ENCODE data around the gene MOK. TPM values are rescaled to one million over a fixed set of nuclear protein-coding genes. Genes with fewer than 3 reads are reported as not detected.
A peak's percentile ranks its signal among the peaks of the same experiment; 100 is the strongest.

The MOK gene
- total RNA-seq, 1 experiment from 2014 or later = 17.6 TPM

DNA sequence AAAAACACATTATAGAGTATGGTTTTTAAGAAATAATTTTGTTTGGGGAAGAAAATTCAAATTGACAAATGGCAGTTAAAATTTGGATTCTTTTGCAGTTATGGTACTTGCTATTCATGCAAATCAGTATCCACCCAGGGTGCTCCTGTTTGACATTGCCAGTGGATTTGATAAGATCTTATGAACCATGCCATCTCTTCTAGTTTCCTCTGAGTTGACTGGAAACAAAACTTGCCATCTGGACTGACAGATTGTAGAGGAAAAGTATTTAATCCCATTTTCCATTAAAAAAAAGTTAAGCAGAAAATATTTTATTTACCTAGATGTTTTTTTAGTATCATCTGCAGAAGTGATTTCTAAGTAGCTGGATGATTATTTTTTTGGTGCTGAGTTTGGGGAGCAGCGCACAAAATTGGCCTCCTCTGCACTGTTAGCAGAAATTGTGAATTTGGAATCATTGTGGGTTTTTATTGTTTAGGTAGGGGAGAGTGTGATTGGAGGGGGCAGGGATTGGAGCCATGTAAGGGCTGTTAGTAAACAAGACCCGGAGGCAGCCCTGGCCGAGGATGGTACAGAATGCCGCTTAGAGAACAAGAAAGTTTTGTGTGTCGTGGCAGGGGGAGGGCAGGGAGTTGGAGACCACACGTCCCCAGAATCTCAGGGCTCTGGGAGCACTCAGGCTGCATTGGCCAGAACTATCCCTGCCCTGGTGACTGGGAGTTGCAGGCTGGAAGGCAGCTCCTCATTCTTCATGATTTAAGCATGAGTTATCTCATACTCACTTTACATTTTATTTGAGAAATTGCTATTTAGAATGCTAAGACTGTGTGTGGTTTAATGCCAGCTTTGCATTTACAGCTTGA is 108.7 kb downstream of the MOK start:
- Histone ChIP-seq H3K27me3 (no peaks in the 10 kb centered on the region), H3K9me3 (no peaks in the 10 kb centered on the region), H3K36me3 (no peaks in the 10 kb centered on the region; the same call in none of the 2 replicates), H3K4me3 (no peak overlapping the region)
- DNase-seq = no peak

GRCh38 chr14:102195446-102195845 is 109.5 kb downstream of the MOK start:
- H3K36me3 ChIP-seq = no peaks in the 10 kb centered on the region; the same call in none of the 2 replicates
- no peak overlapping the region for H3K4me3 ChIP-seq
- H3K9me3 ChIP-seq = no peaks in the 10 kb centered on the region
- H3K27me3 ChIP-seq = no peaks in the 10 kb centered on the region
- no peak for DNase-seq

DNA sequence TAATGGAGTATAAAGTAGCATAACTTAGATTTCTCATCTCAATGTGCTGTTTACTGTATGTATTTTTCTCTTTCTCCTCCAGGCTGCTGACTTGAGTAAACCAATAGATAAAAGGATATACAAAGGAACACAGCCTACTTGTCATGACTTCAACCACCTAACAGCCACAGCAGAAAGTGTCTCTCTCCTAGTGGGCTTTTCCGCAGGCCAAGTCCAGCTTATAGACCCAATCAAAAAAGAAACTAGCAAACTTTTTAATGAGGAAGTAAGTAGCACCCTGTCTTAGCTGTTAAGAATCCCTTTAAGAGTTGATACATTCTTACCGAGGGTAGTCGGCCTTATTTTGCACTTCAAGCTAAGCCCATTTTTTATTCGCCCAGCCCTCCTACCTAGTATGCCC is 110.1 kb downstream of the MOK start:
- H3K36me3 ChIP-seq = no peaks in the 10 kb centered on the region; the same call in none of the 2 replicates
- no peak for DNase-seq
- no peak overlapping the region for H3K4me3 ChIP-seq
- no peaks in the 10 kb centered on the region for H3K9me3 ChIP-seq
- H3K27me3 ChIP-seq = no peaks in the 10 kb centered on the region

DNA sequence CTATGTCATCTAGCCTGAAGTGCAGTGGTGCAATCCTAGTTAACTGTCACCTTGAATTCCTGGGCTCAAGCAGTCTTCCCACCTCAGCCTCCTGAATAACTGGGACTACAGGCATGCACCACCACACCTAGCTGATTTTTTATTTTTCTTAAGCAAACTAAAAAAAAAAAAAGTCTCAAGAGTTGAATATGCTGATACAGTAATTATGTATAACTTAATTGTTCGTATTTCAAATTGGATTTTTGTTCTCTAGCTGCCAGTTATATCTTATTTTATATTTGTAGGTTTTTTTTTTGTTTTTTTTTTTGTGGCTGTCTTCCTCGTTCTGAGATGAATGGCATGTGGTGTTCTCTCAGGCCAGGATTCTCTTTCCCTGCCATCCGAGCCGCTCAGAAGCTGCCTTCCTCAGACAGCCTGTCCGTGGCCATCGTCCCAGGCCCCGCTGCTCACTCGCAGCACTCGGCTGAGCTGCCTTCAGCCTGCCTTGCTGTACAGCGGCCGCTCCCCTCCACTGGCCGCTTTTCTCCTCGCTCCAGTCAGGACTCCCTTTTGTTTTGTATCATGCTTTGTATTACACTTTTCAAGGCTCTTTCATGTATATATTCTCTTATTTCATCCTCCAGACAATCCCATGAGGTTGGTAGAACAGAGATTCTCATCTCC is 112.0 kb downstream of the MOK start:
- Histone ChIP-seq H3K27me3 (no peaks in the 10 kb centered on the region), H3K4me3 (no peak overlapping the region), H3K36me3 (no peaks in the 10 kb centered on the region; the same call in none of the 2 replicates), H3K9me3 (no peaks in the 10 kb centered on the region)
- DNase-seq = no peak

DNA sequence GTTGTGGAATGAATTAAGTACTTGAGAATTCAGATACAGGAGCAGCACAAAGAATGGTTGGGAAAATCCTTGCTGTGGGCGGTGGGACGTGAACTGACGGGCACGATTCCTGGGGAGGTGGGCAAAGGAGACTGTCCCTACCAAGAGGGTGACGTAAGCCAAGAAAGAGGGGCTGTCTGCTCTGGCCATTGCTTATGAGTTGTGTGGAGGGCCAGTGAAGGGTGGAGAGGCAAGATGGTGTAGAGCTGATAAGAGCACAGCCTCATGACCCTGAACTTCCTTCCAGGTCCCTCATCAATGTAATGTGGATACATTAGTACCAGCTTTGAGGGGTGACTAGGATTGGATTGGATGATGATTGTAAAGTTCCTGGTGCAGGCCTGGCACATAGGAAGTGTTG is 115.1 kb downstream of the MOK start:
- Histone ChIP-seq H3K9me3 (no peaks in the 10 kb centered on the region), H3K36me3 (no peaks in the 10 kb centered on the region), H3K4me3 (no peak overlapping the region), H3K27me3 (no peaks in the 10 kb centered on the region)
- no peak for DNase-seq

DNA sequence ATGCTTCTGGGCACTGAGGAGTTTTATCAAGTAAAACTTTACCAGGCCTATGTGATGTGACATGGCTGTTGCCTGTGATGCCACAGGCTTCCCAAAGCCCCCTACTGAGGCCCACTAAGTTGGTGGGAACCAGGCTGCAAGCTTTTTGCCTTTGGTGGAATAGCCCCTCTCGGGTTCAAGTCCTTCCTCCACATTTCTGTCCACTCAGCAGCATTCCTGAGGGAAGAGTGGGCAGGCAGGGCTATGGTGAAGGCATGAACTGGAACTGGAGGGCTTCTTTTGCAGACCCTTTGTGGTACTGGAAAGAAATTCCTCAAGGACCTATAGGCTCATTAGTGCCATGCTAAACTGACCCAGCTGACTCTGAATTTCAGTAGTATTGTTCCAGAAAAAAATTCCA is 116.8 kb downstream of the MOK start:
- no peaks in the 10 kb centered on the region for H3K36me3 ChIP-seq
- DNase-seq = no peak
- no peaks in the 10 kb centered on the region for H3K9me3 ChIP-seq
- H3K4me3 ChIP-seq = no peak overlapping the region
- H3K27me3 ChIP-seq = no peaks in the 10 kb centered on the region

DNA sequence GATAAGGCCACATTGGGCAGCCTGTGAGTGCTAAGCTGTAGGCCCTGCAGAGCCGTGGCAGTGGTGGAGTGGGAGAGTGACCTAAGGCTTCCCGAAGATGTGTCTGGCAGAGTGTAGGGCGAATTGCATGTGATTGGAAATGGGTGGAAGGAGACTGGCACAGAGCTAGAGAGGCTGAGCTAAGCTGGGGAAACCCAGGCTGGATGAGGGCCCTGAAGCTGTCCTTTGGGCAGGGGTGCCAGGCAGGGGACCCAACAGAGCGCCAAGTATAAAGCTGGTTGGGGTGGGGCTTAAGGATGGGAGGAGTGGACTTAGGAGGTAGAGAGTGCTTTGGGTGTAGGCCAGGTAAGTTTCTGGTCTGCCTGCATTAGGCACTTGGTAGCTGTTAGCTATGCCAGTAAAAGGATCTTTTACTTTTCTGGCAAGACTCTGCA is 117.4 kb downstream of the MOK start:
- no peaks in the 10 kb centered on the region for H3K27me3 ChIP-seq
- no peak overlapping the region for H3K4me3 ChIP-seq
- H3K9me3 ChIP-seq = no peaks in the 10 kb centered on the region
- H3K36me3 ChIP-seq = no peaks in the 10 kb centered on the region
- DNase-seq = peak; percentile 32

GRCh38 chr14:102187044-102187443 is 117.9 kb downstream of the MOK start:
- H3K27me3 ChIP-seq = no peaks in the 10 kb centered on the region
- no peaks in the 10 kb centered on the region for H3K9me3 ChIP-seq
- H3K4me3 ChIP-seq = no peak overlapping the region
- H3K36me3 ChIP-seq = no peaks in the 10 kb centered on the region
- peak; percentile 35 for DNase-seq

DNA sequence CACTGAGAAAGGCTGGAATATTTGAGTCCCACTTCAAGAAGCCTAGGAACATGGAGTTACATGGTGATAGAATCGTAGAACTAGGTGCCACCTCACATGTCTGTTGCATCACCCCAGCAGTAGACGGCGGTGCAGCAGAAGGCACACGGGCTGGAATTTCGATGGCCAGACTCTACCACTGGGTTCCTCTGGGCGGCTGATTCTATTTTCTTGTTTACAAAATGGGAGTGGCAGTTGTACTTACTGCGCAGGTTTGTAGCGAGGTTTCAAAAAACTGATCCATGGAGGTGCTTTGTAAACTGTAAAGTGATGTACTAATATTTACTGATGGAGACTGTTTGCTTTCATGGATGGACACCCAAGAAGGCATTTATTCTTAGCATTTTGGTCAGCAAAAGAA is 119.6 kb downstream of the MOK start:
- Histone ChIP-seq H3K36me3 (no peaks in the 10 kb centered on the region), H3K4me3 (no peak overlapping the region), H3K27me3 (no peaks in the 10 kb centered on the region), H3K9me3 (no peaks in the 10 kb centered on the region)
- no peak for DNase-seq

DNA sequence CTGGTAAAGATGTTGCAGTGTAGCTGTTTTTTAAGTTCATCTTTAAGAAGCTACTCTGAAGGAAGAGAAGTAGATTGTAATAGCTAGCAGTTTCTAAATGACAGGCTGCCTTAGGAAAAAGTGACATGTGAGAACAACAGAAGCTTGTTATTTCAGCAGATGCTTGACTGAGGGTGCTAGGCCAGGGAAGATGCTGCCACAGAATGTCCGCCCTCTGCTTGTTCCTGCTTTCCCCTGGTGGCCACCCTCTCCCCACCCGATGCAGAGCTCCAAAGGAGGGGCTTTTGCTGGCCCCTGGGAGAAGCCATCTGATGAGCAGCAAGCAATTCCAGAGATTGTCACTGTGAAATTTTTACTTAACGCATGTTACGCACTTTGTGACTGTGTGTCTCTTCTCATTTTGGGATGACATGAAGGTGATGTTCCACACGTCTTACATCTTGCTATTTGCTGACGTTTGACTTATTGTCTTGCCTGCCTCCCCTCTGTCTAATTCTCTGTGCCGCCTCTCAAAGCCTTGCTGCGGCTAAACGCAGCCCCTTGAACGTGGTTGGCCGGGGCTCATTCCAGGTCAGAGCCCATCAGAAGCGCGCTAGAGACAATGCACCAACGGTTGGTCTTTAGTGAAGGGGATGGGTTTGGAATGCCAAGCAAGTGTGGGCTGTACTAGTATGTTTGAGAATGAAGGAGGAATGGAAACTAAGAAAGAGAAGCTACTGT is 120.5 kb downstream of the MOK start:
- Histone ChIP-seq H3K4me3 (no peak overlapping the region), H3K27me3 (no peaks in the 10 kb centered on the region), H3K36me3 (no peaks in the 10 kb centered on the region), H3K9me3 (no peaks in the 10 kb centered on the region)
- DNase-seq = no peak

- Histone ChIP-seq H3K4me3 (no peak overlapping the region), H3K9me3 (no peaks in the 10 kb centered on the region), H3K36me3 (no peaks in the 10 kb centered on the region), H3K27me3 (no peaks in the 10 kb centered on the region)
- DNase-seq = no peak
Observed at GRCh38 chr14:102183886-102184285, 121.1 kb downstream of the MOK start.

DNA sequence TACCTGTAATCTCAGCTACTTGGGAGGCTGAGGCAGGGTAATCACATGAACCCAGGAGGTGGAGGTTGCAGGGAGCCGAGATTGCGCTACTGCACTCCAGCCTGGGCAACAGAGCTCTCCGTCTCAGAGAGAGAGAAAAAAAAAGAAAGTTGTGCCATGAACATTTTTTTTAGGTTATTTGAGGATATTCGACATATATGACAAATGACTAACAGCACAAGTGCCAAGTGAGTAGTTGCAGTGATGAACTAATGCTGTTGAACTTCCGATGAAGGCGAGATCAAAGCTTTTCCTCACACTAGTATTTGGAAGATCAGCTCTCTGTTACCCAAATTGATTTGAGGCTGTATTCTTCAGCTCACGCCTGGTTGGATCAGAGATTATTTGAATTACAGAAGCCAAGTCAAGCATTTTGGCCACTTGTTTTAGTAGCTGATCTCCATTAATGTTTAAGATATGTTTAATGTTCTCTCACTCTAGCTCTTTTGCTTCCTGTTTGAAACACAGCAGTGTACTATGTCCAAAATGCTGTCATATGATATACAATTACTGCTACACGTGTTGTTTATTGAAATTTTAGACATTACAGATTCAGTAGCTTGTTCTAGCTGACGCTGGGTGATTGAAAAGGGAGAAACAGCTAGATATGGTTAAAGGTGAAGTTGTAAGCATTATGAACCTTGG is 121.9 kb downstream of the MOK start:
- H3K36me3 ChIP-seq = no peaks in the 10 kb centered on the region
- DNase-seq = peak; percentile 23
- H3K4me3 ChIP-seq = no peak overlapping the region
- H3K27me3 ChIP-seq = no peaks in the 10 kb centered on the region
- no peaks in the 10 kb centered on the region for H3K9me3 ChIP-seq

- no peak for DNase-seq
- Histone ChIP-seq H3K9me3 (no peaks in the 10 kb centered on the region), H3K4me3 (no peak overlapping the region), H3K36me3 (no peaks in the 10 kb centered on the region), H3K27me3 (no peaks in the 10 kb centered on the region)
Observed at GRCh38 chr14:102182190-102182589, 122.8 kb downstream of the MOK start.

DNA sequence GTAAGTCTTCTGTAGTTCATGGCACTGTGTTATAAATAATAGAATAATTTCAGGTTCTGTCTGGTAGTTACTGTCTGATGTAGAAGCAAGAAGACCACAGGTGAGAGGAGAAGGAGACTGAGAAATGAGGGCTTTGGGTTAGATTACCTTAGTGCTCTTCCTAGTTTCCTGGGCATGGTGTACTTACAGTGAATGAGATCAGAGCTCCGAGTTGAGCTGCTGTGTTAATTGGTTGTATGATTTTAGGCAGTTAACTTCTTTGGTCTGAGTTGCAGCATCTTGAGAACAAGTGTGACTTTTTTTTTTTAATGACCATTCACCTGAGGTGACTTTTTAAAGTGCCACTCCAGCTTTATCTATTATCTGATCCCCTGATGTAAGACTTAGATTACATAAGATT is 123.8 kb downstream of the MOK start:
- no peak for DNase-seq
- no peak overlapping the region for H3K4me3 ChIP-seq
- no peaks in the 10 kb centered on the region for H3K9me3 ChIP-seq
- H3K27me3 ChIP-seq = no peaks in the 10 kb centered on the region
- no peaks in the 10 kb centered on the region for H3K36me3 ChIP-seq

DNA sequence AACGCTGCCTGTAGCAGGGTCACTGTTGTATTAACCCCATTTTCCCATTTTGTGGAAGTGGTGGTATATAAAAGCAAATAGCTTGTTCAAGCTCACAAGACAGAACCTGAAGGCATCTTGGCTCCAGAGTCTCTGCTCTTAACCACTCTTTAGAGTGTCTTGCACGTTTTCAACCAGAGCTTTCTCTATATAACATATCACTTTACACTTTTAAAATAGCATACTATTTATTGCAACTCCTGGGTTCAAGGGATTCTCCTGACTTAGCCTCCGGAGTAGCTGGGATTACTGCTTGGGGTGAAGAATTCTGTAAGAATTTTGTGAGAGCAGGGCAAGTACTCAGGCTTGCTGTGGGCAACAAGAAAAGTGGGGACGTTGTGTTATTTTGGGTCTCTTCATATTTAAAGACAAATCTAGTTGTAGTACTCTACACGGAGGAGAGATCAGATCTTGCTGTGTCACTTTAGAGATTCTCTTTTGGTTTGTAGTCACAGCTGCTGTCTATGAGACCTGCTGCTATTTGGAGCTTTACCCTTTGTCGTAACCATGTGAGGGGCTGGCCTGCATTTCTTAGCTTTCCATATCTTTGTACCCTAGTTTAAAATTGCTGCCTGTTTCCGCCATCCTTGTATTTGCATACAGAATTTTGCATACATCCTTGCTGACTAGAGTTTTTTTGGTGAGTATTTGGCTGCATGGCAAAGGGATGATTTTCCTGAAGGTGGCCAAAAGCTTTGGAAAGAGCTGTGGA is 124.5 kb downstream of the MOK start:
- Histone ChIP-seq H3K36me3 (no peaks in the 10 kb centered on the region), H3K9me3 (no peaks in the 10 kb centered on the region), H3K27me3 (no peaks in the 10 kb centered on the region), H3K4me3 (no peak overlapping the region)
- DNase-seq = no peak

All from MG63 (cell line).